T47D (cell line): ENCODE measurements around the gene PCBP2.

ENCODE experiments used
- DNase-seq, 2 experiments: peaks; one replicate each; pipeline versions ENCODE4 v3.0.0 to v3.0.0-alpha.2; 2011 to 2012; ENCODE audit warnings: low read depth in 1 of 2, low spot score in 1 of 2
- JUND ChIP-seq: IDR thresholded peaks from 2 replicates; pipeline ENCODE4 v1.6.1; 2012; ENCODE audit warnings: low read depth
- in situ Hi-C: cut with HindIII; loops from 2 replicates; pipeline ENCODE4 v1.10.0; 2016; ENCODE audit warnings: low sequenced_read_pairs, low pct_unique_long_range_greater_than_20kb

The PCBP2 gene

GRCh38 chr12:53450936-53451335 lies 966 bp upstream of the PCBP2 start:
- in situ Hi-C loops = no loop called here
- TF ChIP-seq JUND = no peak
- no peak for DNase-seq

GRCh38 chr12:53452159-53453077 lies 516 bp downstream of the PCBP2 start:
- in situ Hi-C loops = no loop called here
- TF ChIP-seq JUND = no peak; the same call in 1 of the 2 replicates
- DNase-seq = peak; percentile 71 to 95

GRCh38 chr12:53453953-53454640 lies 2.2 kb downstream of the PCBP2 start:
- TF ChIP-seq JUND = no peak
- DNase-seq = no peak
- in situ Hi-C loops = no loop called here

- no peak for DNase-seq
- TF ChIP-seq JUND = no peak
- in situ Hi-C loops = no loop called here
These were observed 2.8 kb downstream of the PCBP2 start for GRCh38 chr12:53454707-53455106.

- no peak for TF ChIP-seq JUND
- in situ Hi-C loops = no loop called here
- DNase-seq = no peak
These were observed 4.9 kb downstream of the PCBP2 start for GRCh38 chr12:53456654-53457366.

- no peak for DNase-seq
- no peak for TF ChIP-seq JUND
- in situ Hi-C loops = no loop called here
These were observed 7.2 kb downstream of the PCBP2 start for GRCh38 chr12:53459097-53459496.

- DNase-seq = no peak
- no peak for TF ChIP-seq JUND
- in situ Hi-C loops = no loop called here
These were observed 9.2 kb downstream of the PCBP2 start for GRCh38 chr12:53461059-53461458.

- TF ChIP-seq JUND = no peak
- DNase-seq = no peak
- in situ Hi-C loops = no loop called here
These were observed 9.7 kb downstream of the PCBP2 start for GRCh38 chr12:53461591-53461990.

GRCh38 chr12:53462935-53463334 lies 11.0 kb downstream of the PCBP2 start:
- DNase-seq = no peak
- in situ Hi-C loops = no loop called here
- no peak for TF ChIP-seq JUND

GRCh38 chr12:53463802-53464560 lies 12.1 kb downstream of the PCBP2 start:
- in situ Hi-C loops = no loop called here

GRCh38 chr12:53464685-53465418 lies 12.9 kb downstream of the PCBP2 start:
- TF ChIP-seq JUND = no peak
- no peak for DNase-seq
- in situ Hi-C loops = no loop called here

More at GRCh38 chr12:53463802-53464560, 12.1 kb downstream of the PCBP2 start:
- no peak for DNase-seq
- TF ChIP-seq JUND = no peak

GRCh38 chr12:53465679-53466078 lies 13.8 kb downstream of the PCBP2 start:
- in situ Hi-C loops = no loop called here
- no peak for TF ChIP-seq JUND
- DNase-seq = no peak
